SU-DHL-6 (cell line): ENCODE measurements around the gene TAX1BP3.

Experiments used
- CTCF ChIP-seq: fragments of 200-600 bp; sonication (generic); IDR thresholded peaks from one replicate; pipeline ENCODE4 v1.5.1; 2017; ENCODE audit warnings: antibody characterized with exemption, mild to moderate bottlenecking, low read length, moderate library complexity; ENCODE audit not compliant: insufficient read depth, poor library complexity, severe bottlenecking
- EZH2phosphoT487 ChIP-seq: fragments of 200-600 bp; sonication (generic), shearing (Covaris generic); conservative IDR thresholded peaks from 2 replicates; pipeline ENCODE4 v1.6.1; 2018; ENCODE audit warnings: mild to moderate bottlenecking, antibody characterized with exemption, low read length, moderate library complexity, mixed read lengths

DNA sequence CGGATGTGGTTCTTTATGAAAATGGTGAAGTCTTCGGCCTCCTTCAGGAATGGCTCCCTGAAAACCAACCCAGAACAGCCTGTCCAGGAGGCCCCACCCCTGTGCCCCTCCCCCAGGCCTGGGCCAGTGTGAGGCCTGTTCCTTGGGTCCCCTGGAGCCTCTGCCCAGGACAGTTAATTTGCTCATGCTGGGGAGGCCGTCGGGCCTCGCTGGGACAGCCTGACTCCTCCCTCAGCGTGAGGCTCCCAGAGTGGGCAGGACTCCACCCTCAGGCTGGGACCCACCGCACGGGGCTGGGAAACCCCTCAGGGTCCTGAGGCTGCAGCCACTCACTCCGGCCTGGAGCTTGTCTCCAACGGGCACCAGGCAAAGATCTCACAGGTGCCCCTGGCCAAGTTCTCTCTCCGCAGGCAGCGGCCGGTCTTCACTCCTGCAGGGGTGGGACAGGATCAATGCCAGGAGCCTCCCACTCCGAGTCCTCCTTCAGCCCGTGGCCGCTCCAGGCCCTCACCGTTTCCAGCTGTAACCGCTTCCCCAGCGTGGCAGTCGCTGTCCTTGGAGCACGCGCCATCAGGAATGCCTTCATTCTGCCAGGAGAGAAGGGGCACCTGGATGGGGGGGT is 21.8 kb upstream of the TAX1BP3 start:
- TF ChIP-seq CTCF: no peak
- no peak for TF ChIP-seq EZH2phosphoT487
